Panc1 (cell line): Measurements from ENCODE around the gene MAD1L1. TPM values are rescaled to one million over a fixed set of nuclear protein-coding genes. Genes with fewer than 3 reads are reported as not detected.

Experiments
- ATAC-seq: fragments of 200-7000 bp; cut with Tn5 transposase; 2 replicates; pipeline ENCODE4 v1.9.1; 2020; ENCODE audit warnings: mild to moderate bottlenecking, moderate library complexity
- BruUV-seq: library from RNA; stranded (reverse); fragments of 400-500 nt; replicated peaks from 2 replicates; lab custom pipeline; 2021; lab: Mats Ljungman, UMichigan
- CTCF ChIA-PET: fragments of 300-600 bp; sonication (Branson Sonifier 250); formaldehyde crosslinking; loops from one replicate; lab custom pipeline; 2022; ENCODE audit warnings: antibody characterized with exemption; lab: Charles Lee
- POLR2A ChIA-PET: fragments of 300-600 bp; sonication (Branson Sonifier 250); formaldehyde crosslinking; loops from one replicate; lab custom pipeline; 2022; ENCODE audit warnings: antibody characterized with exemption; lab: Charles Lee
- DNase-seq: peaks from one replicate; pipeline ENCODE4 v3.0.0-alpha.2; 2010; ENCODE audit warnings: low read depth, low spot score
- H3K27ac ChIP-seq: 2 replicates; pipeline ENCODE4 v1.5.1; 2011; ENCODE audit warnings: mild to moderate bottlenecking, low read length, inconsistent platforms
- H3K27me3 ChIP-seq: fragments of 200-500 bp; sonication (Bioruptor generic); 2 replicates; pipeline ENCODE4 v1.6.0; 2014; ENCODE audit warnings: low read length, inconsistent platforms; ENCODE audit not compliant: control insufficient read depth, insufficient read depth
- H3K36me3 ChIP-seq: fragments of 200-500 bp; sonication (Bioruptor generic); 2 replicates; pipeline ENCODE4 v1.5.1; 2014; ENCODE audit warnings: inconsistent platforms, mild to moderate bottlenecking, low read length, moderate library complexity; ENCODE audit not compliant: control insufficient read depth, insufficient read depth
- H3K4me1 ChIP-seq: 2 replicates; pipeline ENCODE4 v1.5.1; 2011; ENCODE audit warnings: inconsistent platforms, mild to moderate bottlenecking, low read length, moderate library complexity; ENCODE audit not compliant: control insufficient read depth, insufficient read depth
- H3K4me3 ChIP-seq, 2 experiments: 2 replicates each; pipeline ENCODE4 v1.5.1; 2011 to 2012; ENCODE audit warnings: low read depth in 2 of 2, low read length in 2 of 2, mild to moderate bottlenecking in 2 of 2, inconsistent platforms in 1 of 2, moderate library complexity in 1 of 2
- H3K9me3 ChIP-seq: fragments of 200-500 bp; sonication (Bioruptor generic); 2 replicates; pipeline ENCODE4 v1.5.1; 2014; ENCODE audit warnings: low read depth, mild to moderate bottlenecking, inconsistent platforms, low read length, moderate library complexity; ENCODE audit not compliant: control insufficient read depth, insufficient read depth
- POLR2AphosphoS5 ChIP-seq: IDR thresholded peaks from 2 replicates; pipeline ENCODE4 v1.6.1; 2012; ENCODE audit warnings: mild to moderate bottlenecking, low read depth, low read length, moderate library complexity
- SIN3A ChIP-seq: IDR thresholded peaks from 2 replicates; pipeline ENCODE4 v1.6.1; 2012; ENCODE audit warnings: low read depth, mild to moderate bottlenecking, low read length, moderate library complexity, borderline replicate concordance; ENCODE audit not compliant: insufficient read depth
- TCF7L2 ChIP-seq: IDR thresholded peaks from 2 replicates; pipeline ENCODE4 v1.6.1; 2011; ENCODE audit warnings: mild to moderate bottlenecking, low read depth, low read length, inconsistent platforms
- in situ Hi-C: cut with HindIII; loops from 2 replicates; pipeline ENCODE4 v1.10.0; 2016; ENCODE audit warnings: low sequenced_read_pairs, low pct_unique_long_range_greater_than_20kb
- intact Hi-C: fragments of 100-400 bp; cut with micrococcal nuclease; formaldehyde crosslinking; loops from one replicate; pipeline ENCODE4 v1.10.0; 2022; ENCODE audit not compliant: unreplicated experiment
- total RNA-seq: library from RNA; stranded (reverse); gene quantifications from one replicate; pipeline ENCODE4 v1.2.1, GENCODE V29; 2021; ENCODE audit not compliant: unreplicated experiment
- TF ChIP-seq, protein P1 (sequence below), 2 experiments: IDR thresholded peaks; 2 replicates each; pipeline ENCODE4 v1.6.1; 2011 to 2012; ENCODE audit warnings: low read depth in 2 of 2, control low read depth in 1 of 2, low read length in 1 of 2, mild to moderate bottlenecking in 1 of 2, moderate library complexity in 1 of 2; ENCODE audit not compliant: insufficient read depth in 1 of 2
- TF ChIP-seq, protein P2 (sequence below): fragments of 450-650 bp; IDR thresholded peaks from 2 replicates; pipeline ENCODE4 v1.5.1; 2017; ENCODE audit warnings: mild to moderate bottlenecking

The MAD1L1 gene
- total RNA-seq, 1 experiment from 2014 or later, result 70.8 TPM

DNA sequence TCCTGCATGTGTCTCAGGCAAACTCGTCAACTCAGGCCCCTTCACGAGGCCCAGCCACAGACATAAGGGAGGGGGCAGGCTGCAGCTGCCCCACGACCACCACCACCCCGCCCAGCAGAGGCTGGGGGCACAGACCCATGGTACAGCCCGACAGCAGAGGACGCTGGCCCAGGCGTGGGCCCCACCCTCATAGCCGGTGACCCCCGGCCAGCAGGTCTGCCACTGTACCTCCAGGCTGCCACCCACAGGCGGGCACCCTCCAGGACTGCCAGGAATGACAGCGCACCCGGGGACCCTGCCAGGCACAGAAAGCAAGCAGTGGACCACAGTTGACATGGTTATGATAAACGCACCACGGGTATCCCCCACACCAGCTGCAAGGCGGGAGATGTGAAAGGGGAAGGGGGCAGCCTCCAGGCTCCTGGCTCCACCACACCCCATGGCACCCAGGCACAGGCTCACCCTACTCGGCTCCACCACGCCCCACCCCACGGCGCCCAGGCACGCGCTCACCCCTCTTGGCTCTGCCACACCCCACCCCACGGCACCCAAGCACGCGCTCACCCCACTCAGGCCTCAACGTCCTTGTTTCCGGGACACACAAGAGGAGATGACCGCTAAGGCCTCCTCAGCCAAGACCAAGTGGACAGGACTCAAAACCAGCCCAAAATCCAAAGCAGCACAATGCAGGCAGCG, 135.9 kb downstream of the MAD1L1 start:
- DNase-seq (no peak), ATAC-seq (no peak)
- Histone ChIP-seq H3K4me1 (no peaks in the 10 kb centered on the region), H3K9me3 (no peaks in the 10 kb centered on the region), H3K27me3 (no peaks in the 10 kb centered on the region), H3K27ac (no peak overlapping the region), H3K36me3 (no peaks in the 10 kb centered on the region), H3K4me3 (no peak overlapping the region)
- CTCF ChIA-PET, result no interaction called here
- POLR2A ChIA-PET, result no interaction called here
- TF ChIP-seq, protein P1, sequence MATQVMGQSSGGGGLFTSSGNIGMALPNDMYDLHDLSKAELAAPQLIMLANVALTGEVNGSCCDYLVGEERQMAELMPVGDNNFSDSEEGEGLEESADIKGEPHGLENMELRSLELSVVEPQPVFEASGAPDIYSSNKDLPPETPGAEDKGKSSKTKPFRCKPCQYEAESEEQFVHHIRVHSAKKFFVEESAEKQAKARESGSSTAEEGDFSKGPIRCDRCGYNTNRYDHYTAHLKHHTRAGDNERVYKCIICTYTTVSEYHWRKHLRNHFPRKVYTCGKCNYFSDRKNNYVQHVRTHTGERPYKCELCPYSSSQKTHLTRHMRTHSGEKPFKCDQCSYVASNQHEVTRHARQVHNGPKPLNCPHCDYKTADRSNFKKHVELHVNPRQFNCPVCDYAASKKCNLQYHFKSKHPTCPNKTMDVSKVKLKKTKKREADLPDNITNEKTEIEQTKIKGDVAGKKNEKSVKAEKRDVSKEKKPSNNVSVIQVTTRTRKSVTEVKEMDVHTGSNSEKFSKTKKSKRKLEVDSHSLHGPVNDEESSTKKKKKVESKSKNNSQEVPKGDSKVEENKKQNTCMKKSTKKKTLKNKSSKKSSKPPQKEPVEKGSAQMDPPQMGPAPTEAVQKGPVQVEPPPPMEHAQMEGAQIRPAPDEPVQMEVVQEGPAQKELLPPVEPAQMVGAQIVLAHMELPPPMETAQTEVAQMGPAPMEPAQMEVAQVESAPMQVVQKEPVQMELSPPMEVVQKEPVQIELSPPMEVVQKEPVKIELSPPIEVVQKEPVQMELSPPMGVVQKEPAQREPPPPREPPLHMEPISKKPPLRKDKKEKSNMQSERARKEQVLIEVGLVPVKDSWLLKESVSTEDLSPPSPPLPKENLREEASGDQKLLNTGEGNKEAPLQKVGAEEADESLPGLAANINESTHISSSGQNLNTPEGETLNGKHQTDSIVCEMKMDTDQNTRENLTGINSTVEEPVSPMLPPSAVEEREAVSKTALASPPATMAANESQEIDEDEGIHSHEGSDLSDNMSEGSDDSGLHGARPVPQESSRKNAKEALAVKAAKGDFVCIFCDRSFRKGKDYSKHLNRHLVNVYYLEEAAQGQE (IDR thresholded peaks at IDR 0.05; ENCODE audit: insufficient read depth in 1 of 2, low read depth in 2 of 2, low read length in 1 of 2), result no peak
- TF ChIP-seq, protein P2, sequence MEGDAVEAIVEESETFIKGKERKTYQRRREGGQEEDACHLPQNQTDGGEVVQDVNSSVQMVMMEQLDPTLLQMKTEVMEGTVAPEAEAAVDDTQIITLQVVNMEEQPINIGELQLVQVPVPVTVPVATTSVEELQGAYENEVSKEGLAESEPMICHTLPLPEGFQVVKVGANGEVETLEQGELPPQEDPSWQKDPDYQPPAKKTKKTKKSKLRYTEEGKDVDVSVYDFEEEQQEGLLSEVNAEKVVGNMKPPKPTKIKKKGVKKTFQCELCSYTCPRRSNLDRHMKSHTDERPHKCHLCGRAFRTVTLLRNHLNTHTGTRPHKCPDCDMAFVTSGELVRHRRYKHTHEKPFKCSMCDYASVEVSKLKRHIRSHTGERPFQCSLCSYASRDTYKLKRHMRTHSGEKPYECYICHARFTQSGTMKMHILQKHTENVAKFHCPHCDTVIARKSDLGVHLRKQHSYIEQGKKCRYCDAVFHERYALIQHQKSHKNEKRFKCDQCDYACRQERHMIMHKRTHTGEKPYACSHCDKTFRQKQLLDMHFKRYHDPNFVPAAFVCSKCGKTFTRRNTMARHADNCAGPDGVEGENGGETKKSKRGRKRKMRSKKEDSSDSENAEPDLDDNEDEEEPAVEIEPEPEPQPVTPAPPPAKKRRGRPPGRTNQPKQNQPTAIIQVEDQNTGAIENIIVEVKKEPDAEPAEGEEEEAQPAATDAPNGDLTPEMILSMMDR, result no peak
- TF ChIP-seq SIN3A (no peak), POLR2AphosphoS5 (no peak), TCF7L2 (no peak)
- intact Hi-C loops (no loop called here), in situ Hi-C loops (no loop called here)
- no TSS peak for BruUV-seq

DNA sequence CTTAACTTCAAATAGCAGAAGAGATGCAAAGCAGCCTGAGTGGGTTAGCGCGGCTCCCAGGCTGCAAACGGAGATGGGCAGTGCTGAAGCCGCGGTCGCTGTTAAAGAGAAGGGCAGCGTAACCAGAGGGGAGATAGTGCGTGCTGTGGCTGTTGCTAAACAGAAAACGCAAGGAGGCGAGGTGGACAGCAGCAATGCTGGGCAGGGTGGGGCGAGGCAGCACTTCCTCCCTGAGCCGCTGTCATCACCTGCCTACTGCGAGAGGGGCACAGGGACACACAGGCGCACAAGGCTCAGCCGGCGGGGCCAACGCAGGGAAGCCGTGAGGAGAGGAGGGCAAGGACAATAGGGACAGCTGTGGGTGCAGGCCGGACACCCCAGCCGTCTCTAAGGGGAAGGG, 137.3 kb downstream of the MAD1L1 start:
- in situ Hi-C loops, result no loop called here

More for the DNA sequence above, 137.3 kb downstream of the MAD1L1 start:
- TF ChIP-seq POLR2AphosphoS5 (no peak), TCF7L2 (no peak), SIN3A (no peak)
- TF ChIP-seq, protein P2, result no peak
- TF ChIP-seq, protein P1 (IDR thresholded peaks at IDR 0.05; ENCODE audit: insufficient read depth in 1 of 2, low read depth in 2 of 2, low read length in 1 of 2), result no peak
- Histone ChIP-seq H3K4me3 (no peak overlapping the region), H3K27ac (no peak overlapping the region), H3K27me3 (no peaks in the 10 kb centered on the region), H3K36me3 (no peaks in the 10 kb centered on the region), H3K4me1 (no peaks in the 10 kb centered on the region), H3K9me3 (no peaks in the 10 kb centered on the region)
- intact Hi-C loops, result no loop called here
- DNase-seq (no peak), ATAC-seq (no peak)
- ChIA-PET POLR2A (no interaction called here), CTCF (interaction anchor here (0.7 kb wide), 1 partner anchor 99 kb away, joined by 3 read pairs; no protein-coding TSS in a partner anchor)
- BruUV-seq, result no TSS peak
